Transverse colon (tissue), 4 donors: ENCODE results near the gene DHRSX. TPM values are rescaled to one million over a fixed set of nuclear protein-coding genes. Genes with fewer than 3 reads are reported as not detected.

Experiments
- DNase-seq: peaks from one replicate; pipeline ENCODE4 v3.0.0-alpha.2; 2019
- H3K27ac ChIP-seq, 4 donors: fragments of 200-600 bp; sonication (generic); 2 replicates each; pipeline ENCODE4 v1.5.1; 2016 to 2018; ENCODE audit warnings: inconsistent platforms in 4 of 4
- H3K27me3 ChIP-seq: fragments of 200-600 bp; sonication (generic); 2 replicates; pipeline ENCODE4 v1.5.1; 2017; ENCODE audit warnings: inconsistent platforms
- H3K36me3 ChIP-seq, 4 donors: fragments of 200-600 bp; sonication (generic); 2 replicates each; pipeline ENCODE4 v1.5.1; 2017 to 2019; ENCODE audit warnings: inconsistent platforms in 4 of 4
- H3K4me1 ChIP-seq, 4 donors: fragments of 200-600 bp; sonication (generic); 2 replicates each; pipeline ENCODE4 v1.5.1; 2017 to 2020; ENCODE audit warnings: inconsistent platforms in 4 of 4
- H3K4me3 ChIP-seq, 4 donors: fragments of 200-600 bp; sonication (generic); 1 replicate in 1 of 4; 2 replicates in 3 of 4; pipeline versions ENCODE4 v1.5.1 to v1.6.1; 2017 to 2019; ENCODE audit warnings: inconsistent platforms in 4 of 4
- H3K9me3 ChIP-seq, 2 donors: fragments of 200-600 bp; sonication (generic); 2 replicates each; pipeline ENCODE4 v1.5.1; 2017 to 2019; ENCODE audit warnings: inconsistent platforms in 2 of 2
- CTCF ChIP-seq, 5 experiments: fragments of 200-600 bp in 3 of 5; fragments of 450-650 bp in 2 of 5; sonication (generic) in 3 of 5; IDR thresholded peaks; 1 replicate in 2 of 5; 2 replicates in 3 of 5; pipeline ENCODE4 v1.5.1; 2016 to 2017; ENCODE audit warnings: antibody characterized with exemption in 5 of 5, inconsistent platforms in 3 of 5, mild to moderate bottlenecking in 2 of 5, moderate library complexity in 1 of 5
- EP300 ChIP-seq: sonication (generic); formaldehyde crosslinking; IDR thresholded peaks from one replicate; pipeline ENCODE4 v1.6.1; 2017; ENCODE audit warnings: antibody characterized with exemption, low read depth
- POLR2A ChIP-seq: fragments of 450-650 bp; IDR thresholded peaks from one replicate; pipeline ENCODE4 v1.6.1; 2016; ENCODE audit warnings: antibody characterized with exemption, mild to moderate bottlenecking, moderate library complexity
- POLR2AphosphoS5 ChIP-seq, 3 donors: sonication (generic); formaldehyde crosslinking; IDR thresholded peaks; one replicate each; pipeline ENCODE4 v1.6.1; 2016; ENCODE audit warnings: antibody characterized with exemption in 3 of 3
- WGBS, 2 donors: methylation state at CpG; one replicate each; pipeline ENCODE4 v1.1.5; 2018; ENCODE audit warnings: low coverage in 1 of 2; 5-methylcytosine and 5-hydroxymethylcytosine counted together
- in situ Hi-C, 4 donors: fragments of 200-750 bp; cut with MboI; loops; one replicate each; pipeline versions ENCODE4 v1.15.0 to v1.15.1; 2017; ENCODE audit warnings: low sequenced_read_pairs in 3 of 4, low pct_ligation_motif_present in 1 of 4, low pct_unique_long_range_greater_than_20kb in 1 of 4
- intact Hi-C: fragments of 100-400 bp; cut with DNase I; formaldehyde crosslinking; loops from one replicate; pipeline ENCODE4 v1.15.1; 2023; ENCODE audit warnings: low total_unique reads
- total RNA-seq, 4 donors: library from RNA; depleted of rRNA; stranded (reverse); fragments of >200 nt; gene quantifications; one replicate each; pipeline ENCODE4 v1.1.0, GENCODE V29; 2016

The DHRSX gene
- total RNA-seq, 4 donors from 2014 or later = 27.9 to 39.9 (median 33.9) TPM

- no peak for TF ChIP-seq POLR2AphosphoS5 (IDR thresholded peaks at IDR 0.05)
- no peak for TF ChIP-seq EP300
- TF ChIP-seq CTCF (IDR thresholded peaks at IDR 0.05) = no peak
- TF ChIP-seq POLR2A = no peak
- in situ Hi-C loops (no loop called here), intact Hi-C loops (no loop called here)
- Histone ChIP-seq H3K27me3 (no peaks in the 10 kb centered on the region), H3K36me3 (no peaks in the 10 kb centered on the region), H3K27ac (no peak overlapping the region), H3K9me3 (no peaks in the 10 kb centered on the region), H3K4me1 (peaks cover 0 to 13% (median 2%) of the 10 kb centered on the region in 4 donors), H3K4me3 (no peak overlapping the region)
- no peak for DNase-seq
- WGBS, 2 donors = 91 to 100% methylated on average over 4 to 22 of the region's 22 CpGs
Measured at GRCh38 chrX:2469196-2469685, 31.5 kb downstream of the DHRSX start.

GRCh38 chrX:2468261-2469195 is 32.2 kb downstream of the DHRSX start:
- Histone ChIP-seq H3K4me1 (peaks cover 0 to 5% (median 0%) of the 10 kb centered on the region in 4 donors), H3K36me3 (no peaks in the 10 kb centered on the region), H3K27ac (no peak overlapping the region), H3K4me3 (no peak overlapping the region), H3K27me3 (no peaks in the 10 kb centered on the region), H3K9me3 (no peaks in the 10 kb centered on the region)
- in situ Hi-C loops (no loop called here), intact Hi-C loops (no loop called here)
- DNase-seq = no peak
- 84 to 90% methylated on average over 12 to 32 of the region's 32 CpGs for WGBS, 2 donors
- no peak for TF ChIP-seq CTCF (IDR thresholded peaks at IDR 0.05)
- TF ChIP-seq POLR2AphosphoS5 (IDR thresholded peaks at IDR 0.05) = no peak
- no peak for TF ChIP-seq POLR2A

- H3K36me3 ChIP-seq = no peaks in the 10 kb centered on the region
- H3K4me3 ChIP-seq = no peak overlapping the region
- whole genome bisulfite sequencing, 2 donors = 70 to 87% methylated on average over 13 to 20 of the region's 20 CpGs
- H3K27me3 ChIP-seq = no peaks in the 10 kb centered on the region
- in situ Hi-C loops = no loop called here
- H3K4me1 ChIP-seq = no peaks in the 10 kb centered on the region
- DNase-seq = no peak
- intact Hi-C loops = no loop called here
- TF ChIP-seq EP300 (no peak), CTCF (IDR thresholded peaks at IDR 0.05) (no peak), POLR2A (no peak)
- H3K27ac ChIP-seq = no peak overlapping the region
- H3K9me3 ChIP-seq = no peaks in the 10 kb centered on the region
Measured at GRCh38 chrX:2466876-2467656, 33.7 kb downstream of the DHRSX start.

- intact Hi-C loops = no loop called here
Measured at GRCh38 chrX:2464677-2465166, 36.1 kb downstream of the DHRSX start.

More at GRCh38 chrX:2464677-2465166, 36.1 kb downstream of the DHRSX start:
- no peak overlapping the region for H3K4me3 ChIP-seq
- H3K27me3 ChIP-seq = no peaks in the 10 kb centered on the region
- H3K9me3 ChIP-seq = no peaks in the 10 kb centered on the region
- DNase-seq = no peak
- no peak for TF ChIP-seq EP300
- no peak overlapping the region for H3K27ac ChIP-seq
- WGBS, 2 donors = 86 to 93% methylated on average over 2 to 15 of the region's 15 CpGs
- H3K4me1 ChIP-seq = peaks cover 0 to 3% (median 0%) of the 10 kb centered on the region in 4 donors
- in situ Hi-C loops = no loop called here
- H3K36me3 ChIP-seq = no peaks in the 10 kb centered on the region
